COLO668 (cell line): ENCODE results near the gene TMEM132C.

Experiments
- DNase-seq: peaks from one replicate; lab custom pipeline; 2025; ENCODE audit not compliant: unreplicated experiment; lab: John Stamatoyannopoulos, UW

Gene TMEM132C

GRCh38 chr12:128288357-128288756 is 21.4 kb downstream of the TMEM132C start:
- DNase-seq: no peak

GRCh38 chr12:128288896-128289295 is 21.9 kb downstream of the TMEM132C start:
- no peak for DNase-seq

GRCh38 chr12:128290938-128291337 is 24.0 kb downstream of the TMEM132C start:
- DNase-seq: no peak

GRCh38 chr12:128298091-128298748 is 31.2 kb downstream of the TMEM132C start:
- DNase-seq: no peak

GRCh38 chr12:128305336-128305892 is 38.4 kb downstream of the TMEM132C start:
- no peak for DNase-seq

GRCh38 chr12:128307791-128308190 is 40.8 kb downstream of the TMEM132C start:
- DNase-seq: no peak

GRCh38 chr12:128312661-128313060 is 45.7 kb downstream of the TMEM132C start:
- DNase-seq: no peak

- no peak for DNase-seq
Measured at GRCh38 chr12:128313931-128314330, 47.0 kb downstream of the TMEM132C start.

- DNase-seq: no peak
Measured at GRCh38 chr12:128314611-128315010, 47.6 kb downstream of the TMEM132C start.

GRCh38 chr12:128316078-128316477 is 49.1 kb downstream of the TMEM132C start:
- DNase-seq: no peak

- DNase-seq: no peak
Measured at GRCh38 chr12:128316973-128317526, 50.1 kb downstream of the TMEM132C start.

- no peak for DNase-seq
Measured at GRCh38 chr12:128318341-128318740, 51.4 kb downstream of the TMEM132C start.

GRCh38 chr12:128318946-128319345 is 52.0 kb downstream of the TMEM132C start:
- no peak for DNase-seq

- DNase-seq: no peak
Measured at GRCh38 chr12:128322341-128322740, 55.4 kb downstream of the TMEM132C start.

GRCh38 chr12:128323145-128323920 is 56.4 kb downstream of the TMEM132C start:
- no peak for DNase-seq

GRCh38 chr12:128325646-128326045 is 58.7 kb downstream of the TMEM132C start:
- DNase-seq: no peak

GRCh38 chr12:128326406-128326805 is 59.4 kb downstream of the TMEM132C start:
- no peak for DNase-seq

GRCh38 chr12:128328961-128329360 is 62.0 kb downstream of the TMEM132C start:
- no peak for DNase-seq

- no peak for DNase-seq
Measured at GRCh38 chr12:128336204-128337070, 69.5 kb downstream of the TMEM132C start.

GRCh38 chr12:128337071-128337345 is 70.0 kb downstream of the TMEM132C start:
- DNase-seq: no peak
